HG03095 (cell line): Measurements from ENCODE around the gene NEK6.

Source experiments
- ATAC-seq: cut with Tn5 transposase; IDR thresholded peaks from one replicate; pipeline ENCODE4 v1.9.1; 2021; ENCODE audit warnings: moderate library complexity; ENCODE audit not compliant: unreplicated experiment

Gene NEK6

GRCh38 chr9:124366476-124367220 lies 108.9 kb downstream of the NEK6 start:
- ATAC-seq, result no peak

DNA sequence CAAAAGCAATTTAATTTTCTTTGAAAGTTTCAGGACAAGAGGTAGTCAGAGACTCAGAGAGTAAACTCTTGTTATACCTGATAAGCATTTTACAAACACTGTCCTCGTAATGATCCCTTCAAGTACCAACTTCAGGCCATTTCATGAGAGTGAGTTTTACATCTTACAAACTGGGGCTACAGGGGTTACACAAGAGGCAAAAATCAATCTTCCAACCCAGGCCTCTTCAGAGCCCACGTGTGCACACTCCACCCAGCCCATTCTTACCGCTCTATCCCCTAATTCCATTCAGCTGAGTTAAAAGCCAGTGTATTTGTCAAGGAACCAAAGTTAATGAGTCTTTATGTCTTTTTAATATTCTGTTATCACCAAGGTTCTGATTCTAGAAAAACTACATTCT lies 110.9 kb downstream of the NEK6 start:
- no peak for ATAC-seq

DNA sequence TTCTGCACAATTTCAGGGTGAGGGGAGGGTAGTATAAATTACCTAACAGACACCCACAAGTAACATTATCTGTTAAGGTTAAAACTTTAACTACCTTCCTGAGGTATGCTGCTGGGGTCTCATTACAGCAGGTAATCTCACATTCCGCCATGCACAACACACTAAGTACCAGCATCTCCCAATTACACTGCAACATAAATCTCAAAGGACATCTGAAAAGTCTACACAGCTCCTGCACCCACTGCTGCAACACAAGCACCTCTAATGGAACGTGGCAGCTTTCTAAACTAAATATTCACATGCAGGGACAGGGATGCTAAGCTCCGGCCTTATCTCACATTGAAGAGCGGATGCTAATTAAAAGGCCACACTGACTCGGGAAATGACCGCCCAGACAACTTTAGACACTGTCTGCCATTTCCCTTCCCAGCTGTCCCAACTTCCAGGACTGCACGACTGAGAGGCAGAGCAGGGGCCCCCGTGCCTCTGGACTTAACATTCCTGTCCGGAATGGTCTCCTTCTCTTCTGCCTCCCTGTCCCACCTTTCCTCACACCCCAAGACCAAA lies 111.6 kb downstream of the NEK6 start:
- no peak for ATAC-seq

DNA sequence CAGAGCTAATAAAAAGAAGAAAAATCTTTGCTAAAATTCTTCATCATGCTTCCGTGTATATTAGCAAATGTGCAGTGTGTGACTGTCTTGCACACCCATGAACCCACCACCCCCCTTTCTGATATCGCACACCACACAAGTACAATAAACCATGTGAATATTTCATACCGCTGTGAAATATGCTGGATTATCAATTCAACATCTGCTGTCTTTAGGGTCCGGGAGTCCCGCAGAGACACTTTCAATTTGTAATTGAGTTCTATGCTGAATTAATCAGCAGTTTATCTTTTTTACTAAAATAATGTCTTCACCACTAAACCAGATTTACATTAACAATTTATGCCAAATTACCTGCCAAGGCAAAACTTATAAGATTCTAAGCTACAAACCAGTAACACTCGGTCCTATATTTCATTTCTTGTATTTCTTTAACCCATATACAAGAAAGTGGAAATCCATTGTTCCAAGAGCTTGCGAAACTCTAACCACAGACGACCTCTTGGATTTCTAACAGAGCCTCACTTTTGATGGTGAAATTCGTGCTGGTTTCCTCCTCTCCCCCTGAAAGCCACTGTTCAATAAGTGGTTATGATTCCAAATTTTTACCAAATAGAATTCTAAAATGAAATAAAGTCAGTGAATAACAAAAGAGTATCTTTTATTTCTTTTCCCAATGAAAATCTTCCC lies 113.3 kb downstream of the NEK6 start:
- no peak for ATAC-seq

- no peak for ATAC-seq
These were observed 114.3 kb downstream of the NEK6 start for GRCh38 chr9:124372038-124372437.

DNA sequence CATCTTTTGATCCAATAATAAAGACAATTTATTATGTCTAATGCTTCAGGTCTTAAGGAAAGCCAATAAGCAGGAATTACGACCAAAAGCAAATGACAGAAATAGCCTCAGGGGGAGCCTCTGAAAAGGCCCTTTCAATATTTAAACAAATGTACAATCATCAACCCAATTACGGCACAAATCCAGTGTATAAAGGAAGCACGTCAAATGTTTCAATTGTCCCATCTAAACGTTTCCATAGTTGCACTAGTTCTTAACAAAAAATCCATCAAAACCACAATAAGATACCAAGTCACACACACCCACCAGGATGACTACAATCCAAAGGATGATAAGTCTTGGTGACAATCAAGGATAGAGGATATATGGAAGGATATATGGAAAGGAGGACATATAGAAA lies 115.6 kb downstream of the NEK6 start:
- ATAC-seq, result no peak

DNA sequence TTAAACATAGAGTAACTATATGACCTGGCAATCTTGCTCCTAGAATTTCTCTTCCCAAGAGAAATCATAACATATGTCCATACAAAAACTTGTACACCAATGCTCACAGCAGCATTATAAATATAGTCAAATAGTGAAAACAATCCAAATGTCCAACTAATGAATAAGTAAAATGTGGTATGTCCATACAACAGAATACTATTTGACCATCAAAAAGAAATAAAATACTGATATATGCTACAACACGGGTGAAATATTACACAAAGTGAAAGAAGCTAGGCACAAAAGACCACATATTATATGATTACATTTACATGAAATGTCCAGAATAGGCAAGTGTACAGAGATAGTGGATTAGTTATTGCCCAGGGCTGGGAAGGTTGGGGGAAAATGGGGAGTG lies 116.1 kb downstream of the NEK6 start:
- ATAC-seq, result no peak

- ATAC-seq, result no peak
These were observed 118.0 kb downstream of the NEK6 start for GRCh38 chr9:124375726-124376125.

GRCh38 chr9:124376329-124376728 lies 118.6 kb downstream of the NEK6 start:
- no peak for ATAC-seq

DNA sequence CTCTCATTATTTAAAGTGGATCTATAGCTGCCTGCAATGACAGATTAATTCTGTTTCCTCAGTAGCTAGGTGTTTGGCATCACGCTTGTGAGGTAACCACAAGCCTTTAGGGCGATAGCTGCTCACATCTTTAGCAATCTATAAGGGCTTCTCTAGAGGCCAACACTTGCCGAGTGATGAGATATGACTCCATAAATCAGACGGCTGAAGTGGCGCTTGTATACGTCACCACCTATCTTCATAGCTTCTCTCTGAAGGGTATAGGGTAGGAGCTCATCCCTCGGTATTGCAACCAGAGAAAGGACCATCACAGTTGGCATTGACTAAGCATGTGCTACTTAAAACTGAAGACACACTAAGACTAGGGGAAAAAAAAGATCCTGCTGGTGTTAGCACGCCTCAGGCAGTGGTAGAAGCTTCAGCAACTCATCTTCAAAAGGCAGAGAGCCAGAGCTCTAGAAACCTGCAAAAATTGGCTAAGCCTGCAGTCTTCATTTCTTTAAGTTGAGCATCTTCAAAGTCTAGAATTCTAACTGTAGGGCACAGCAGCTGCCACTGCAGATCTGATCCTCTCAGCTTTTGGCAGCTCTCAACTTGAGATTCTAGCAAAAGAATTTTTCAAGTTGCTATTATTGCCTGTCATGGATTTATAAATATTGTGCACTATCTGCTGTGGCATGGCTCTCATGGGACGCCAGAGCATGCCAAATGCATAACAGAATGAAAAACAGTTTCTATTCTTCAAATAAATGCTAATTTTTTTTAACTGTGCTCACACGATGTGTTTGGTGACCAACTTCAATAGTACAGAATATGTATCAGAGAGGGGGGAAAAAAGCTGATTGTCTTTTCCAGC lies 120.0 kb downstream of the NEK6 start:
- ATAC-seq, result no peak

DNA sequence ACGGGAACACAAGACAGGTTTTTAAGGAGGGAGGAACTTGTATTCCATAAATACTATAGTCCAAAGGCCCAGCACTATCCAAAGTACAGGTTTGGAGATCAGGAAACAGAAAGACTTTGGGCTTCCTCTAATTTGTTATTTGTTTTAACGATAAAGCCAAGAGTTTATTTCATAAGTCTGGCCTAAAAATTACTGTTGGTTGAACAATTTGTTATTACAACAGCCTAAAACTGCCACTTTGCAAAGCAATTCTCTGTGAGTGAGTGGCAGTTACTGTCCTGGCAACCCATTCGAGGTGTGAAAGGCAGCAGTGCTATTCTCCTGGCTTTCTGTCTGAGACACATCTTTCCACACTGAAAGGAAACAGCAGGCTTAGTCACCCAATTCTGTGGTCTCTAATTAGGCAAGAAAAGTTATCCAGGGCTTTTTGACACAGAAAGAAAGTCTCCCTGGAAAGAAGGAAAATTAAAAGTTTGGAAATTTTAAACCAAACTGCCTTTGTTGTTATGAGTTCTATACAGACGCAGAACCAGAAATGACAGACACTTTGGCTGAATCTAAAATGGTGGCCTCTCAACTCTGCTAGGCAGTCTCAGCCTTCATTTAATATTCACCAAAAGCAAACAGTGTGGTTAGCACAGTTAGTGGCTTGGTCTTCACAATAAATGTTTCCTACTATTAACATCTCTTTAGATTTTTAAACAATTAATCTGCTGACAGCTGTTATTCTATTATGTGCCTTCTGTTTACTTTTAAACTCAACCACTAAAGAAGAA lies 123.6 kb downstream of the NEK6 start:
- ATAC-seq, result no peak

DNA sequence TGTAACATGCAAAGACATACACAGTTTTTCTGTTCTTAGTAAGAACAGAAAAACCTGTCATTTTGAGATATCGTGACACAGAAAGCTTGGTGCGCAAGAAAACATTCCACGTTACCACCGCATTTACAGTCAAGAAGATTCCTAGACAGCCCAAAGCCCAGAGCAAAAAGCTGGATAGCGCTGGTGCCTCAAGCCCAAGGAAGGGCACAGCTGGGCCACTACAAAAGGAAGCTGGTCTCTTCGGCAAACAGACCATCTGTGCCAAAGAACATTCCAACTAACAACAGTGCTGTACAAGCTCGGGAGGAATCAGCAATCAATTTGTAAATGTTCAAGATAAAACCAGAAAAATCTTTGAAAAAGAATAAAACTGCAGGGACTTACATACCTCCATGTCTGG lies 126.5 kb downstream of the NEK6 start:
- ATAC-seq, result no peak

DNA sequence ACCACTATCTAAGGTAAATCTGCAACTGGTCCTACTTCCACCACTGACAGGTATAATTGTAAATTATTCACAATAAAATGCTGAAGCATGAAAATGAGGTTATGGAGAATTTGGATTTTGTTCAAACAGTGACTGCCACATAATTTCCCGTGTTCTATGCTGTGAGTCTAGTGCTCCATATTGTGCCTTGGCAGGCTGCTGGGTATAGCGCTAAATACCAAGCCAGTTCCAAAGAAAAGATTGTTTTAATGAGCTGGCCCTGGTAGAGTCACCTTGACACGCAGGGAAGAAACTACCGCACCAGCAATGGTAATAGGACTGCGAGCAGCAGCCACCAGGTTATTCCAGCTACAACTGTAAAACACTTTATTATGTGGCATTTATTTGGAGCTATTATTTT lies 127.1 kb downstream of the NEK6 start:
- no peak for ATAC-seq

DNA sequence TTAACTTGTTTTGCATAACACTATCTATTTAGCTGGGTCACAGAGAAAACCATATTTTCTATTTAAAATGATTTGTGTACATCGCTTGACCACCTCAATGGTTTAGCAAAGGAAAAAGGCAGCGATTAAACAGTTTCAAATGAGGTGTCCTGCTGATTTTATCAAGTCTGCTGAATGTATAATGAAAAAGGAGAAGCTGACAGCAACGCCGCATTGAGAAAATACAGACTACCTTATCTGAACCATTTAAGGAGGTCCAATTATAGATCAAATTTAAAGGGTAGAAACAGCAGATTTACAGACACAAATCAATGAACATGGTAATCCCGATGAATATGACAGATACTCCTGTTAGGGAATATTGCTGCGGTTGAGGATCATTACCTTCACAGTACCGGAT lies 127.9 kb downstream of the NEK6 start:
- no peak for ATAC-seq

GRCh38 chr9:124386201-124386600 lies 128.5 kb downstream of the NEK6 start:
- ATAC-seq, result no peak

- no peak for ATAC-seq
These were observed 130.7 kb downstream of the NEK6 start for GRCh38 chr9:124388275-124389048.

DNA sequence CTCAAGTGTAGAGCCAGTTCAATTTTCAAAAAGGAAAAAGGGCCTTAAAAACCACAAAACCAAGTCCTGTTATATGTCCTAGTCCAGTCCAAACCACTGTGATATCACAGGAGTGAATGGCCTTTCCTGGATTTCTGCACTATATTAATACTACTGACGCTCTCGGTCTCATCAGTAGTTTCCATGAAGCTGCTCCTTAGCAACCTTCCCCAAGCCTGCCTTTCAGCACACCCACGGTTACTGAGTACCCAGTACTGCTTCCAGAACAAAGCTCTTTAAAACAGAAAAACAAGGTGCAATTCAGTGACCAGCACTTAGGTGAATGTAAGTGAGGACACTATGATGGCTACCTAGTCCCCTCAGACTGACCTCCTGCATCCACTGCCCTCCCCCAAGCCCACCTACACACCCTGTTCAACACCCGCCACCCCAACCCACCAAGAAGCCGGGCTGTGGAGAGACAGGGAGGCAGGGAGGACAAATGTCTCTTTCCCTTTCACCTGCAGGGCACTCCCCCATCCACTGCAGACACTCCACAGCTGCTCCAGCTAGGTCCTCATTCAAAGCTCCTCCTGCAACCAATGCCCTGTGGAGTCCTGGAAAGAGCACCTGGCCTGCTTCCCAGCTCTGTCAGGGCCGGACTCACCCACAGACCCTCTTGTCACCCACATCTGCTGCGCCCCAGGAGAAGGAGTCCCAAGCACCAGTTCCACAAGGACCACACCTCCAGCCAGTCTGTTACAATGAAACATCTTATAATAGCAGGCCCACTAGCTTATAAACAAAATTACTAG lies 131.6 kb downstream of the NEK6 start:
- ATAC-seq, result no peak

- no peak for ATAC-seq
These were observed 133.3 kb downstream of the NEK6 start for GRCh38 chr9:124390794-124391658.
